ENCODE results near the gene TLE1.

- TF ChIP-seq, protein P1, sequence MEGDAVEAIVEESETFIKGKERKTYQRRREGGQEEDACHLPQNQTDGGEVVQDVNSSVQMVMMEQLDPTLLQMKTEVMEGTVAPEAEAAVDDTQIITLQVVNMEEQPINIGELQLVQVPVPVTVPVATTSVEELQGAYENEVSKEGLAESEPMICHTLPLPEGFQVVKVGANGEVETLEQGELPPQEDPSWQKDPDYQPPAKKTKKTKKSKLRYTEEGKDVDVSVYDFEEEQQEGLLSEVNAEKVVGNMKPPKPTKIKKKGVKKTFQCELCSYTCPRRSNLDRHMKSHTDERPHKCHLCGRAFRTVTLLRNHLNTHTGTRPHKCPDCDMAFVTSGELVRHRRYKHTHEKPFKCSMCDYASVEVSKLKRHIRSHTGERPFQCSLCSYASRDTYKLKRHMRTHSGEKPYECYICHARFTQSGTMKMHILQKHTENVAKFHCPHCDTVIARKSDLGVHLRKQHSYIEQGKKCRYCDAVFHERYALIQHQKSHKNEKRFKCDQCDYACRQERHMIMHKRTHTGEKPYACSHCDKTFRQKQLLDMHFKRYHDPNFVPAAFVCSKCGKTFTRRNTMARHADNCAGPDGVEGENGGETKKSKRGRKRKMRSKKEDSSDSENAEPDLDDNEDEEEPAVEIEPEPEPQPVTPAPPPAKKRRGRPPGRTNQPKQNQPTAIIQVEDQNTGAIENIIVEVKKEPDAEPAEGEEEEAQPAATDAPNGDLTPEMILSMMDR (IDR thresholded peaks at IDR 0.05): no peak
- TF ChIP-seq POLR2A (IDR thresholded peaks at IDR 0.05): no peak
Measured at GRCh38 chr9:81562231-81563019, 126.9 kb downstream of the TLE1 start.

All from transverse colon (tissue), 3 donors.